Inferior parietal cortex (tissue), 1 donor: ENCODE results near the gene PBX3.
A peak's percentile ranks its signal among the peaks of the same experiment; 100 is the strongest.

ENCODE experiments used
- DNase-seq: peaks from one replicate; pipeline ENCODE4 v3.0.0-alpha.2; 2016; ENCODE audit errors: extremely low spot score

PBX3 gene

DNA sequence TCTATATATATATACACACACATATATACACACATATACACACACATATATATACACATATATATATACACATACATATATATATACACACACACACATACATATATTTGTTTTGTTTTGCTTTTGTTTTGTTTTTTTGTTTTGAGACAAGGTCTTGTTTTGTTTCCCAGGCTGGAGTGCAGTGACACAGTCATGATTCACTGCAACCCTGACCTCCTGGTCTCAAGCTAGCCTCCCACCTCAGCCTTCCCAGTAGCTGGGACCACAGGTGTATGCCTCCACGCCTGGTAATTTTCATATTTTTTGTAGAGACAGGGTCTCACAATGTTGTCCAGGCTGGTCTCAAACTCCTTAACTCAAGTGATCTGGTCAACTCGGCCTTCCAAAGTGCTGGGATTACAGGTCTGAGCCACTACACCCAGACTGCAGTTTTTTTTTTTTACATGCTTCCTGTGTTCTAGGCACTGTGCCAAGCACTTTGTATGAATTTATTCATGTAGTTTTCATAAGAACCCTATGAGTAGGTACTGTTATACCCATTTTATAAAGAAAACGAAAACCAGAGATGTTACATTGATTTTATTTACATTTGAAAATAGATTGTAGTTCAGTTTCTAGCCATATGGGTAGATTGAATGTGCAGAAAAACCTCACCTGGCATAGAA lies 120.7 kb downstream of the PBX3 start:
- DNase-seq: no peak

DNA sequence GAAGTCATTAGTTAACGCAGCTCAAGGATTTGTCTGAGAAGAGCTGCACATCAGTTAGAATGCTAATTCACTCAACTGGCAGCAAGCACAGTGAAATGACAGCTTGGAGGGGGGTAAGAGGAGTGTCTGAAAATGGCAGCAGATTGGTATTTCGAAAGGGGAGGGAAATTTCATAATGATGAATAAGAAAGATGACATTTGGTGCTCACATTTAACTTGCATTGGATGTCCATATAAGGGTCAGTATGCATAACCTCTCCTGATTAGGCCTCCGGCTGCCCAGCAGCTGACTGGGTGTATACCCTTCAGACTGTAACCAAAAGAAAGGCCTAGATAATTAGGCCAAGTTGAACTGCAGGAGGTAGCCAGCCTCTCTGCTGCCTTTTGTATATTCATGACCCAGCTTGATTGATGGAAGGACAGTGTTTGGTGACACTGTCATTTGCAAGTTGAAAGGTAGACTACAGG lies 131.0 kb downstream of the PBX3 start:
- no peak for DNase-seq

DNA sequence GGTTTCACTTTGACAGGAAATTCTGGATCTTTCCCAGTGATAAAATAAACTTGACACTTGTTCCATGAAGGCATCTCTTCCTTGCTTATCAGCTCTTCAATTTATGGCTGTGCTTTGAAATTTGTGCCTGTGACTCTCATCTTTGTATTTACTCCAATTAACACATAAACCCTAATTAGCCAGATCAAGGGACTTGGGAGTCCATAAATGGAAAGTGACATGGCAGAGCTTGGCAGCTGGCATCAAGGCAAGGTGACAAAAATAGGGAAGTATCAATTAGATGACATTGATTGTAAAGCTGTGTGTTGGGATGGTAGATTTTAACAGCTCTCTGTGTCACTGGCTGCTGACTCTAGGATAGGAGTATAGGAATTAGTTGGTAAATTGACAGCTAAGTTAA lies 133.9 kb downstream of the PBX3 start:
- DNase-seq: no peak

DNA sequence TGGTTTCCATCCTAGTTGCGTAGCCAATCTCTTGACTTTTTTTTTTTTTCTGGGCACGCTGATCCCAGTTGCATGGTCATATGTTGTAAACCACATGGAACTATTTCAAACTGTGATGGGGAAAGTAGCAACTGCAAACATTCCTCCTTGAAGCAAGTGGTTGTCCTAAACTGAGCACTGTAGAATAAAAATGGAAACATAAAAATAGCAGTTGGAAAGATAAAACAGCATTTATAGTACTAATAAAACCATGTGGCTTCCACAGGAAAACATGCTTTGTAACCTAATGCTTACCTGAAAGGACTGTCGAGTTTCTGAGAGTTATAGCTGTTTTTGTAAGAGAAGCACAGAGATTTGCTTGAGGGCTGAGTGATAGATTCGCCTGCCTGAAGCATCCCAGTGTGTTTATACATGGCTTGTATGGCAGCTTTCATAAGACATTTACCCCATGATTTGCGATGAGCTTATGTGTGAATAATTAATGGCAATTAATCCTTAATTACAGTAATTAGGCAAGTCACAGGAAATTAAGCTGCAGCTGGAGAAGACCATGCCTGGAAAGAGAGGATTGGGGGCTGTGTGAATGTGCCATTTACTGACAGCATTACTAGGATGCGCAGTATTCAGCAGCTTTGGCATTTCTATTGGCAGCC lies 136.5 kb downstream of the PBX3 start:
- no peak for DNase-seq

DNA sequence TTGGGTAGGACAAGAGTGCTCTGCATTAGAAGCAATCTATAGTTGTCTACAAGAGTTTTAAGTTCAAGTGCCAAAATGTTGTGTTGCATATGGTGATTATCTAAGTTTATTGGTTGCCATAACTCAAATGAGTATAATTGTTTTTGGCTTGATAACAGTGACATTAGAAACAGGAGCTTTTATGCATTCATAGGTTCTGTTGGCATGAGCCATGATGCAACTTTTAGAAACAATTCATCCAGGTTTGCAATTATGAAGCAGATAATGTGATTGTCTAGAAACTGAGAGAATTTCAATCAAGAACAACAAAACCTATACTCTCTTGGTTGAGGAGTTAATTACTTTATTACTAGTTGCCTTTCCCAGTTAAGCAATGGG lies 137.0 kb downstream of the PBX3 start:
- no peak for DNase-seq

DNA sequence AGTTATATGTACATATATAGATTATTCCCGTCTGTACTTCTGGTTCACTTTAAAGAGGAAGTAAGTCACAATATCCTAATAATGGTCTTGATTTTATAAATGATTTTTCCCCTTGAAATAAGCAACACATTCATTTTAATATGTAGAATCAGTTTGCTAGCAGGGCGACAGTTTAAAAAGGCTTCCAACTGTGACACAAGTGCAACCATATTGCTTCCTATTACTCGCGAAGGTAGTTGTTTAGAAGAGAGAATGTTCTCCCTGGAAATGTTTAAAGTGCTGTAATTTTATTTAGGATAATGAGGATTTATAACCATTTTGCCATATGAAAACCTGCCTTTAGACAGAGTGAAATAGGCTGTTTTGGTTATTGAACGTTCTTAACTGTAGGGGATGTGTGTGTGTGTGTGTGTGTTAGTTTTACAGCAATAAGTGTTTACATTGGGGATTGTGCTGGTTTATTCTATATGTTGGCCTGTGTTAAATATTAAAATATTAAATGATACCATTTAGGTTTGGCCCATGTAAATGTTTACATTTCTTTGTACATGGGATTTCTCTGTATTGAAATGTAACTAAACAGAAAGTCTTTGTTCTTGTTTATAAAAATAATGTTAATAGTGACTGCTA lies 138.3 kb downstream of the PBX3 start:
- DNase-seq: no peak

DNA sequence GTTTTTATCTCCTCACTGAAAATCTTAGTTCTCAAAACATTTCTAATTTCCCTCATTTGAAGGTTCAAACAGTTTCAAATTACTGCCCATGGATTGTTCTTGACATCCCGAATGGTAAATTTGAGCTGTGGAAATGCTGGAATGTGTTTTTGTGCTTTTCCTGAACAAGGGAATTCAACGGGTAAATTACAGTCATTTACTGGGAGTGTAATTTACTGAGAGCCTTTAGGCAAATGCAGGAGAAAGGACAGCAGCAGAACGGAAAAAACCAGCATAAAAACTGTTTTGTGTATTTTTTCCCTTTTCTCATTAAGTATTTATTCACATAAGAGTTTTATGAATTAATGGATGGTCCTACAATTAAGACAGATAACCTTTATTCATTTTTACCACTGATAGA lies 139.2 kb downstream of the PBX3 start:
- no peak for DNase-seq

DNA sequence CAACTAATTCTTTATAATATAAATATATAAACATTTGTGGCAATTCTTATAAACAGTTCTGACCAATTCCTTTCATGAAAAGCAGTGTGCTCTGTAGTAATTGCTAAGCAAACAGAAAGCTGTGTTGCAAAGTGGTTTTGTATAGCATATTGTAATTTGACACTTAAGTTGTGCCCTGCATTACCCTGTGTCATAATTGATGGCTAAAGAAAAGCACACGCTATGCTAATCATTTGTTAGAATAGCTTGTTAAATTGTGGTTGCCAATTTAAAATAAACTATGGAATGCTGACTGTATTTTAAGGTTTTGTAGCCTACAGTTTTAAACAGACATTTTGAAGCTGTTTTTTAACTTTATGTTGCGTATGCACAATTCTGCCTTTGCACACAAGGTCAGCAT lies 140.0 kb downstream of the PBX3 start:
- no peak for DNase-seq

DNA sequence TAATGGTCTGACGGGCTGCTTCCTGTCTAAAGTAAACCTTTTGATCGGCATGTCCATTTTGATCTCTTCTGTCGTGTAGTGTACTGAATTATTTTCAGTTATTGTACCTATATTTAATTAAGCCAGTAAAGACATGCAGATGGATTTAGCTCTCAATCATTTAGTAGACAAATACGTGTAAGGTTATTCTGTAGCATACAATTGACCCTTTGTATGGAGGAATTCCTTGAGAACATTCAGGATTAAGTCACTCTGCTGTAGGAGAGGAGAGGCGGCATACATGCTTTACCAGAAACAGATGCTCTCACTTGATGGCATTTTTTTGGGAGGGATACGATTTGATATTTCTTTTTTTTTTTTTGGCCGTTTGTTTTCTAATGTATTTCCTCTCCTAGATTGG lies 141.0 kb downstream of the PBX3 start:
- DNase-seq: no peak

DNA sequence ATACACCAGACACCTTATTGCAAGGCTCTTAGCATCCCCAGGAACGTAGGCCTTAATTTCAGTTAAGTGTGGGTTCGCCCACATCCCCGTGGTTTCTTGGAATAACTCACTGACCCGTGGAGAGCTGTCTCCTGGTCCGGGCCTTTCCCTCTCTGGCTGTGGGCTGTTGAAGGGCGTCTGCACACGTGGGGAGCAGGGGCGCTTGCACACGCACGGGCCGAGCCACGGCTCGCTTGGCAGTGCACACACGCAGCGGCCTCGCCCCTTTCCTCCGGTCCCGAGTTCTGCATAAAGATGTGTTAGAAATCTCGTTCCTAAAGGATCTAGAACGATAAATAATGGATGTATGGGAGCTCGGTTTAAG lies 141.9 kb downstream of the PBX3 start:
- no peak for DNase-seq

DNA sequence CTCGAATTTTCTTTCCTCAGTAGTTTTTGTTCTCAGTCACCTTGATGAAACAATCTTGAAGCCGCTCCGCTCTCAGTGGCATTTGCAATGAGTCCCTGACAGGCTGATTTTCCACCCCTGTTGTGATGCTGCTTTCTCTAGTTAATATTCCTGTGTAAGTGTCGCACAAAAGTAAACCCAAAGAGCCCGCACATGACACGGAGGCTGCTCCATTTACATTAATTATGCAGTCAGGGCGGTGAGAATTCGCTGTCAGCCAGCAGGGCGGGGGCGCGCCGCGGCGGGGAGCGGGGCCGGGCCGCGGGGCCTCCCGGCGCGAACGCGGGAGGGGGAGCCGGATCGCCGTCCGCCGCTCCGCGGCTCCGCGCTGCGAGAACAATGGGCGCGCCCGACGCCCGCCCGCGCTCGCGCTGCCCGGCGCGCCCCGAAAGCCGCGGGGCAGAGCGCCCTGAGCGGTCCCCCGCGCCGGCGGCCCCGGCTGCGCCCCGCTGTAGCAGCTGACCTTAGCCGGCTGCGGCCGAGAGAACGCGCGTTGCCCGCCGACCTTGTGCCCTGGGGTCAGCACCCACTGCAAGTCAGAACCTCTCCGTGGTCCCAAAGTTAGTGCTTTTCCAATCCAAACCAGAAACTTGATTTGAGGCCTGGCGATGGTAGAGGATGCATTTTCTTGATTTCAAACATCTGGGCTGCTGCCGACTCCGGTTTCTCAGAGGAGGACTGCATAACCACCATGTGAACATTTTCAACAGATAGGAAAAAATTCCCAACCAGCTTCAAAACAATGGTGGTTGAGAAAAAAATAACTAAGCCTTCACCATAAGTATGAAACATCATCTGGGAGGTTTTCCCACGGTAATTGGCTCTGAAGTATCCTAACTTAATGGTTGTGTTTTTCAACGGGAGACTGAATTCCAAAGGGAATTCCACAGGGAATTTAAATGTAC lies 142.6 kb downstream of the PBX3 start:
- DNase-seq: peak; percentile 69

DNA sequence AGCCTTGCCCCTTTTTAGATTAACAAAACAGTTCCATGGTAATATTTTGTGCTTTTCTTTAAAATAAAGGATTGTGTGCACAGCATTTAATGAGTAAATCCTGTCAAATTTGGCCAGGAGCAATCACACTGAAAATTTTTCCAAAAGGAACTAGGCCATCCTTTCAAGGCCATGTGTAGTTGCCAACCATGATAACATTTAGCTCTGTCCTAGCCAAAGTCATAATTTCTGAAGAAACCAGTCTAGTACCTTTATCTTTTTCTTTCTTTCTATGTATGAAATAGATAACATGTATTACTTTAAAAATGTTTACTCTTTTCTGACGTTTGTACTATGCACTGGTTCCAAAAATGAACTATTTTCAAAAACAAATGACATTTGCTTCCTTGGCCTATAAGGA lies 143.7 kb downstream of the PBX3 start:
- no peak for DNase-seq

DNA sequence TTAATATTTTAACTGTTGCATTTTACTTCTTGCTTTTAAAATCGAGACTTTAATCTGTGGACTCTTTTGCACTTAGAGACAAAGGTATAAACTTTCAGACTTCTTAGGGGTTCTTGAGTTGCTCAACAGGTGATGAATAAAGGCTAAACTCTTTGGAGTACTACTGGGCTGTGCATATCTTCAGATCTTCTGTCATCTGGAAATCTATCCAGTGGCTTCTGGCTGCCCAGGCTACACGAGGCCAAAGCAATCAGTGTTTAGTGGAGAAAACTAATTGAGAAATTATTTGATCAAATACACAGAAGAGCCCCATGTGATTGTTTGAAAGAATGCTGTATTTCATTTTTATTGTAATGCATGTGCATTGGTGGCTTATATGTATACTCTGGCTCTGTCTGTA lies 146.1 kb downstream of the PBX3 start:
- no peak for DNase-seq

DNA sequence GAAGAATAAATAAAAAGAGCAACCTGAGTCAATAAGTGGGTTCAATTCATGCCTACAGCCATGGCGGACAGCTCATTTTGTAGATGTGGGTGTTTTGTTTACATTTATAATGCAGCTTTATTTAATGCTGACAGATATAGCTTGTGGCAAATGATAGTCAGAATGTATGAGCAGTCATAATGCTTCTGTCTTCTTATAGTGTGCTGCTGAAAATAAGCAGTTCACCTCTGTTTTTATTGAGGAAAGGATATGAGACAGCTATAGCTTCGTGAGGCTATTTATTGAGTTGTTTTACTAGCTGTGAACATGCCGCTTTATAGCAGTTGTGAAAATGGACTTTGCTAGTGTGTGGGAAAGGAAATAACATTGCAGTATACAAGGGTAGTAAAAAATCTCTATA lies 147.4 kb downstream of the PBX3 start:
- no peak for DNase-seq

DNA sequence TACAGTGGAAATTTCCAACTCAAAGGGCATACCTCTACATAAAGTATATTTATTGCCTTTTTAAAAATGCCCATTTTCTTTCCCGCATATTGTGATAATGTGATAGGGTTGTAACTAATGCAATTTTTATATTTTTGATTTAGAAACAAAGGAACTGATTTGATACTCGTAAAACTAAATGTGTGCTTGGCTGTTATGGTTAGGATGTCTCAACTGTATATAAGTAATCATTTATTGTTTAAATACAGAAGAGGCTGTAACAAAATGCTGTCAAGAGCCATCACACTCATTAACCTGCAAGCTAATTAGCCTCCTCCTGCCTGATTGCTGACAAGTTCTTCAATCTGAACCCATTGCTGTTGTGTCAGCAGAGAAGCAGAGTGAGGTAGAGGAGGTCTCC lies 149.2 kb downstream of the PBX3 start:
- DNase-seq: no peak

DNA sequence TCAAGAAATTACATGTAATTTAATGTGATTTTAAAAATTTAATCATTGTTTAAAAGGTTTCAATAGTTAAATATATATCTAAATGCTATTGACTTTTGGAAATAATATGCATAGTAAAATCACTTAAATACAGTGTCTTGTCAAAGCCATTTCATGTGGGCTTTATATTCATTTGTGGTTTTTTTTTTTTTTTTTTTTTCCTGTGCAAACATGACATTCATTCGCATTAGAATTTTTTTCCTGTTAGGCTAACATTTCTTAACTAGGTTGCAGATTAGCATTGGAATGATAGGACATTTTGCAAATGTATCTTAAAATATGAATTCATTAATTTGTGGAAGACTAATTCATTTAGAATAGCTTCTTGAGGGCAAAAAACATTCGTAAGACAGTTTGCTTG lies 149.8 kb downstream of the PBX3 start:
- no peak for DNase-seq

DNA sequence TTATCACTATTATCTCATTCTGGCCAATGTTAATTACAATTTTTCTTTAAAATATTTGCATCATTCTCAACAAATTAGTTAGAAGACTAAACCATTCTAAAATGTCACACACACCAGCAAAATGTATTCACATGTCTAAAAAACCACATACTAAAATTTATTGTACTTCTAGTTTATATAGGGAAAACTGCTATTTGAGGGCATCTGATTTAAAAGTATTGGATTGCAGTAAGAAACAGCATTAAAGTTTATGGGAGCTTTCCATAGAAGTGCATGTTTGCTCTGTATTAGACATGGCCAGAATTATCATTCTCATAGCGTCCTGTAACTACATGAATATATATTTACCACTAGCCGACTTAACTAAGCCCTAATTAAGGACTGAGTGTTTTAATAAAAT lies 150.3 kb downstream of the PBX3 start:
- no peak for DNase-seq

DNA sequence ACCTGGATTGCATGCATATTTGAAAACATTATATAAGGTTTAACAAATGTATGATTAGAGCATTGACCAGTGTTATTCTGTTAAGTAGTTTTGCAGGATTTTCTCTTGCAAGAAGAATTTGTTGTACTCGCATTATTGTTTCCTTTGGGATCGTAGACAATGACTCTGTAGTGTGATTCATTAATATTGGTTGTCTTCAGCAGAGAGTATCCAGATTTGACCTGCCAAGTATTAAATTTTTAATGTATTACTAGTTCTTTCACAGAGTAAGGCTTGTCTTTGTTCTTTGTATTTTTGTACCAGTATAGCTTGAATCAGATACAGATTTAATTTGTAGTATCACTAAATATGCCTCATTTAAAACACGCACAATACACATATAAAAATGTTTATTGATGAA lies 155.0 kb downstream of the PBX3 start:
- DNase-seq: no peak

DNA sequence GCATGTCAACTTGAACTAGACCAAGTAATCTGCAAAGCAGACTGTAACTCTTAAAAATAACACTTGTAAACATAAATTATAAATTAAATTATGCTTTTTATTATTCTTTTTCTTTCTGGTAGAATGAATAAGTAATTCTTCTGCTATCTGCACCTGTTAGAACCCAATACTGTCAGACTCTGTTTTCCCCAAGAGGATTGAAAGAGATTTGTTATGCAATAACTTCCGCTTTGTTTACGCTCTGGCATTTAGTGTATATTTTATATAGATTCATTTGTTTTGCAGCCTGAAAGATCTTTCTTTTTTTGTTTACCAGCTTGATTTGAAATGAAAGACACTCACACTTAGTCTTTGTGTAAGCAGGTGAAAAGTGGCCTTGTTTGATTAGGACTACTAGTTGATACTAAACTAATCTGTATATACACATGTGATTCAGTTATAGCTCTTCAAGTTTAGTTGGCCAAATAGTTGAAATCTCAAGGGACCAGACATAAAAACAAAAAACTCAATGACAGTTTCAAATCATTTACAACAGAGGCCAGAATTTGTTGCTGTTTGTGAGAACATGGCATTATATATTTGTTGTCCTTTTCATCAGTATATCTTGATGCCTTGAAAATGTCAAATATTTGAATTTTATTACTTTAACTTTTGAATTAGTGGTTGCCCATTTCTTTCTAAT lies 155.8 kb downstream of the PBX3 start:
- no peak for DNase-seq

DNA sequence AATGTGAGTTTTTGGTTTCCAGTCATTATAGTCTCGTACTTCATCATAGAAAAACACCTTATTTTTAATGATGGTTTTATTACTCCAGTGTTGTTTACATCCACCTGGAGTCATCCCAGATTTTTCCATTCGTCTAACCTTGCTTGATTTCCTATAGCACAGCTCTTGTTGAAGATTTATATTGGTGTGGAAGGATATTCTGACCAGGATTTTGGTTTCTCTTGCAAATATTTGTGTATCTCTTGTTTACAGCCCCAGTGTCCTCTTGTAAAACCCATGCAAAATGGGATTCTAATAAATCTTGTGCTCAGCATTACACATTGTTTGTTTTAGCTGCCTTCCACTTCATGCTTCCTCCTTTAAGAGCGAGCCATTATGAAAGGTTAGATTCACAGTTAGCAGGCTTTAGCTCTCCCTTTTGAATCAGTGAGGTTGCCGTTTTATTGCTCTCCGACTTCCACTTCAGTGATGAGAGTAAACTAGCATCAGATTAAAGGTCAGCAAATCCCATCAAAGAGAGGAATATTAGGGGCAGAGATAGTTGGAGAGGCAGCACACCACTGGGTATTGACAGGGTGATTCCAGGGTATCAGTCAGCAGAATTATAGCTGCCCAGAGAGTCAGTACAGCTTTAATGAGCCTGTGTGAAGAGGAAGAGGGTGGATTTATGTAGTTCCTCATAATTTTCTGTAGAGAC lies 157.1 kb downstream of the PBX3 start:
- no peak for DNase-seq

DNA sequence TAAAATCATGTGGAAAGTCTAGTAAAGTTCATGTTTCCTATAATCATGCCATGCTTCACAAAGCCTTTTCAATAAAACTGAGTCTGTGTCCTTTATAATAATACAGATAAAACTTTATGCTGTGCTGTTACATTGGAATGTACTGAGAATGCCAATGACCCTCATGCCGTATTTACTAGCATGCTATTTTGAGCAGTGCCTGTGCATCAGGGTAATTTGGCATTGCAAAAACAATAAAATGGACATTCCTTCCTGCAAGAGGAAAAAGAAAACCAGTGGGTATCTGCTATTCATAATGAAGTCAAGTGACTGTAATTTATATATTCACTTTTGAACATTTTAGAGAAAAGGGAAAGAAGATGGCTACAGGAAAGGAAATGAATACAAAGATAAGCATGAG lies 159.0 kb downstream of the PBX3 start:
- DNase-seq: no peak
